GM21737 (cell line): ENCODE data around the gene DGKG.

ENCODE experiments used
- ATAC-seq: cut with Tn5 transposase; IDR thresholded peaks from one replicate; pipeline ENCODE4 v1.9.1; 2021; ENCODE audit warnings: mild to moderate bottlenecking, moderate library complexity; ENCODE audit not compliant: unreplicated experiment

The DGKG gene

DNA sequence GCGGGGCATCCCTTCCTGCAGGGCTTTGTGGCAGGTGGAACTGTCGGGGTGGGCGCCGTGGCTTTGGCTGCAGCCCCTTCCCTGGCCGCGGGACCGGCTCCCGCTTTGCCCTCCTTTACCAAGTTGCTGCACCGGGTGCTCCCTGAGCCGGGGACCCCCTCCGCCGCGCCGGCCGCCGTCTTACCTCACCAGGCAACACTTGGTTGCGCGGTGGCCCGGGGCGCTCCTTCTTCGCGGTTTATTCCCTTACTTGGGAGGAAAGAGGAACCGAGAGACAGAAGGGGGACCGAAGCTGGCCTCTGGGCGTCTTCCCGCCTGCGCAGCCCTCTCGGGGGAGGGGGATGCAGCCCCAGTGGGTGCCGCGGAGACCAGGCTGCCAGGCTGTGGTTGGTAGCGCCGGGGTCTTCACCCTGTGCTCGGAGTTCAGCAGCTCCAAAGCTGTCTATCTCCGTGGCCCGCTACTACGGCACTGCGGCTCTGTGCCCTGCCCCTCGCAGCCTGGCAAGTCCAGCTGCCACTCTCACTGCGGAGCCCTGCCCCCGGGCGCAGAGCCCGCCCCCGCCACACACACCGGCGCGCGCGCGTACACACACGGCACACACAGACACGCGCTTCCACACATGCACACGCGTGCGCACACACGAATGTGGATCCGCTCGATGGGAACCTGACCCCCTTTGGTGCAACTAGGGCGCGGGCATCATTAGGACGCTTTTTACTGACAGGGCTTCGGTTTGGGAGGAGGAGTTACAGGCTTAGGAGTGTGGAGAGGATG, at the start of gene DGKG:
TSS of gene DGKG (minus strand) at position 473 of the 775 bp plus-strand sequence. CDS start 41,775 bp downstream, outside the sequence.
- no peak for ATAC-seq

DNA sequence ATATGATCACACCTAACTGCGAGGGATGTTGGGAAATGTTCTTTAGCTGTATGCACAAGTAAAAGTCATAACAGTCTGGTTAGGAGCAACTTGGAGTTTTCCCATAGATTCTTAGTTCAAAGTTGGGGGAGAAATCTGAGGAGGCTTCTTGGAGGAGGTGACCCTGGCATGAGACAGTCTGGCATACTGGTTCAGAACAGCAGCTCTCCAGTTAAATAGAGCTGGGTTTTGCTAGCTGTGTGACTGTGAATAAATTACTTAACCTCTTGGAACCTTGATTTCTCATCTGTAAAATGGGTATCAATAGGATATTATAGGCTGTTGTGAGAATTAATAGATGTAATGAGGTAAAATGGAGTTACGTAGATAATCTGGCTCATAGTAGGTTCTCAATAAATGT, 49.1 kb upstream of the DGKG start:
- no peak for ATAC-seq

DNA sequence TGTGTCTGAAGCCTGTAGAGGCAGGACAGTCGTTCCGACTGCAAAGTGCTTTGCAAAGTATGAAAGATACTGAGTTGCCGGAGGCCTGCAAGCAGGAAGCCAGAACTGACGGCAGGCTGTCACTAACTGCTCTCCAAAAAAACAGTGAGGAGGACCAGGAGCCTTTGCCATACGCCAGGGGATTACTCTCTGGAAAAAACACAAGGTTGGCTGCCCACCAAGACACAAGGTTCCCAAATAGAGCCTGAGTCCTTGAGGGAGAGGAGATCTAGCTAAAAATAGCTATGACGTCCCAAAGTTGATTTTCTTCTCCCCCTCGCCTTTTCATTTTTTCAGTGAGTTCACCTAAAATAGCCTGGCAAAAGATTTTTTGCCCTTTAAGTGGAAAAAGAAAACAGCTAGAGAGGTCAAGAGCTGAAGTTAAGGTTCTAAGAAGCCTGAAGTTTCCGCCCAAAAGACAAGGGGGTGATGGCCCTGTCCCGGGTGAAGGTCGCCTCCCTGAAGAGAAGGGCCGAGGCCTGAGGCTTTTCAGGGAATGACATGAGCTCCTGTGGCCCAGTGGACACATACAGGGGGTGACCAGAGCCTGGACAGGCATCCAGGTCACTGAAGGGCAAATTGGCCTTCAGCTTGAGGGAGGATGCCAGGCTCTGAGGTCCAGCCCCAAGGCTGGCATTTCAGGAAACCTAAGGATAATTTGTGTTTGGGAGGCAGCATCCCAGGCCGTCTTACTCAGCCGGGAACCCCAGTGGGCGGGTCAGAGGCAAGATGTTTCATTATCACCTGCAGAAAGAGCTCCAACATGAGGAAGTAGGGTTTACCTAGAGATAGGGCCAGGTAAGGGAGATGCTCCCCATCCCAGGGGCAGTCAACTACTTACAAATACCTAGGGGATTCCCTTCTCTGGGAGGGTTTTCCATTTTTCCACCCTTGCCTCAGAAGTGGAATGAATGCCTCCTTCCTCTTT, 44.9 kb upstream of the DGKG start:
- no peak for ATAC-seq

DNA sequence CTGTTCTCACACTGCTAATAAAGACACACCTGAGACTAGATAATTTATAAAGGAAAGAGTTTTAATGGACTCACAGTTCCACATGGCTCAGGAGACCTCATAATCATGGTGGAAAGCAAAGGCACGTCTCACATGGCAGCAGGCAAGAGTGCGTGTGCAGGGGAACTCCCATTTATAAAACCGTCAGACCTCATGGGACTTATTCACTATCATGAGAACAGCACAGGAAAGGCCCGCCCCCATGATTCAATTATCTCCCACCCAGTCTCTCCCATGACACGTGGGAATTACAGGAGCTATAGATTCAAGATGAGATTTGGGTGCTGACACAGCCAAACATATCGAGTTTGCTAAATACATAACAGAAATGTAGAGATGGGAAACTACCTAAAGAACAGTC, 39.5 kb upstream of the DGKG start:
- ATAC-seq, result no peak

DNA sequence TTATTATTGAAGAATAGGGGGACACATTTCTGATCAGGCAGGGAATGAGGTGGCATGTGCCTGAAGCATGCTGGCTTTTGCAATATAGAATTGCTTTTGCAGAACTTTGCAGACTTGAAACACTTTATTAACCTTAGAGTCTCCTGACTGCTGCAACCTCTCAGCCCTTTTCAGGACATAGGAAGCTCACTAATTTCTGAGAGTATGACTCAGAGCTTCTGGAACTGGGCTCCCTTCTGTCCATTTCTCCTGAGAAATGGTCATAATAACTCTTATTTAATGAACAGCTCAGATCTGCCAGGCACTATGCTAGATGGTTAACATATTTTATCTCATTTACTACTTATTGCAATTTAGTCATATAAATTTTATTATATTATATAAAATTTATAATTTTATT, 38.6 kb upstream of the DGKG start:
- ATAC-seq, result no peak

DNA sequence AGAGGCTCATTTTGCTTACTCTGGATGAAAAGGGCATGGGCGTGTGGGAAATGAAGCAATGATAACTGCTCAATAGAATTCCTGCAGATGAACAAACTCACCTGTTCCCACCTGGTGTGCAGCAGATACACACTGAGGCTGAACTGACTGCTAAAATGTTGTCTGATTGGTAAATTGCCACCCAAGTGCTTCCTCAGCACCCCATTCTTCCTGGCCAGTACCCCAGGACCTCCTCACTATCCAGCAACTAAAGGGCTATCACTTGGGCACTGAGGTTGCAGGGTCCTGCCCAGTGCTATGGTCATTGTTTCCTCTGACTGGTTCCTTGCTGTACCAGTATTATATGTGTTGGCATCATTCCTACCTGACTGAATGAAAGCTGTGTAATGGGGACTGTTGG, 38.0 kb upstream of the DGKG start:
- ATAC-seq, result no peak

DNA sequence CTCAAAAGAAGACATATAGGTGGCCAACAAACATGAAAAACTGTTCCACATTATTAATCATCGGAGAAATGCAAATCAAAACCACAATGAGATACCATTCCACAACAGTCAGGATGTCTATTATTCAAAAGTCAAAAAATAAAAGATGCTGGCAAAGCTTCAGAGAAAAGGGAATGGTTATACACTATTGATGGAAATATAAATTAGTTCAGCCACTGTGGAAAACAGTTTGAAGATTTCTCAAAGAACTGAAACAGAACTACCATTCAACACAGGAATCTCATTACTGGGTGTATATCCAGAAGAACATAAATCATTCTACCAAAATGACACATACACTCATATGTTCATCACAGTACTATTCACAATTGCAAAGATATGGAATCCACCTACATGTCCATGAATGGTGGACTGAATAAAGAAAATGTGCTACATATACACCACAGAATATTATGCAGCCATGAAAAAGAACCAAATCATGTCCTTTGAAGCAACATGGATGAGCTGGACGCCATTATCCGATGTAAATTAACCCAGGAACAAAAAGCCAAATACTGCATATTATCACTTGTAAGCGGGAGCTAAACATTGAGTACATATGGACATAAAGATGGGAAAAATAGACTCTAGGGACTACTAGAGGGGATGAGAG, 32.7 kb upstream of the DGKG start:
- no peak for ATAC-seq

DNA sequence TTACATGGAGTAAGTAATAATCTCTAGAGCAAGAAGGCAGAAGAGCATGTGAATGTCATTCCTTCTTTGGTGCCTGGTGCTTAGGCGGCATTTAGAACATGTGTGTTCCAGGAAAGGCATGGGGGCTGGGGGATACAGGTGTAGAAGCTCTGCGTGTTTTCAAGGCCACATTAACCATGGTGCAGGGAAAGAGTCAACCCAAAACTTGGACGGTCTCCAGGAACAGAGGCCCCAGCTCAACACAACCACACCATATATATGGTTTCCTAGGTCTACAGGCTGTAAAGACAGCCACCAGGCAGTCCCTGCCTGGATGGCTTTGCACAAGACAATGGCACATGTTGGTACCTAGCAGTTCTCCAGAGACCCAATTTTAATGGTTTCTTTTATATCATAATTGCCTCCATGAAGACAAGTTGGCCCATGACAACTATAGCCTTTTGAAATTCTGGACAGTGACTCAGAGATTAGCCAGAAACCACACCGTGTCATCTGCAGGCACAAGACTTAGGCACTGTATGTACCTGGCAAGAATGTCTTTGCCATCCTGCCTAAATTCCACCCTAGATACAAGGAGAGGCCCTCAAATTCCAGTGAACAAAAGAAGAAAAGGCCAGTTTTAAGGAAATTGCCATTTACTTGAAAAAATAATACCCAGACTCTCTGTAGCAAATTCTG, 25.0 kb upstream of the DGKG start:
- ATAC-seq, result no peak

DNA sequence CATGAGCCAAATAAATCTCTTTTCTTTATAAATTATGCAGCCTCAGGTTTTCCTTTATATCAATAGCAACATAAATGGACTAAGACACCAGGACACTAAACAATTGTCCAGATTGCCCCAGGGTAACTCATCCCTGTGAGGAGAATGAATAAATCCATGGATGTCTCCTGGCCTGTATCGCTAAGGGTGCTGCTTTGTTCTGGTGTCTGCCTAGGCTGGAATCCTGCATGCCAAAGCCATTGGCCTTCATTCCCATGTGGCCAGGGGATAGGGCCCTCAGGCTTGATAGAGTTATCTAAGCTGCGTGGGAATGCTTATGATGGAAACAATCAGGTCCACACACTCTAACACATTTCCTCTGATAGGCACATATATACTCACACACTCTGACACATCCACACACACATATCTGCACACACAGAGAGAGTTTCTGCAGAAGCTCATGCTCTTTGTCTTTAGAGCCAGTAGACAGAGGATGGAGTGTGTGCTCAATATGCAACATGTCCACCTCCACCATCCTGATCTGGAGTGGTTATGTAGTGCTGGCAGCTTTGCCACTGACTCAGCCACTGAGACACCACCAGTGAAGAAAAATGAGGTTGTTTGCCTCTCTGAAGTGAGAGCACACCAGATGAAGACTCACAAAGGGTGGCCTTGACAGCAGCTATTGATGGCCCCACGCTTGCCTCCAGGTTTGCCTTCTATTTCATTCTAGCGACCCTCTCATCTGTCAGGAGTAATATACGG, 24.0 kb upstream of the DGKG start:
- no peak for ATAC-seq

DNA sequence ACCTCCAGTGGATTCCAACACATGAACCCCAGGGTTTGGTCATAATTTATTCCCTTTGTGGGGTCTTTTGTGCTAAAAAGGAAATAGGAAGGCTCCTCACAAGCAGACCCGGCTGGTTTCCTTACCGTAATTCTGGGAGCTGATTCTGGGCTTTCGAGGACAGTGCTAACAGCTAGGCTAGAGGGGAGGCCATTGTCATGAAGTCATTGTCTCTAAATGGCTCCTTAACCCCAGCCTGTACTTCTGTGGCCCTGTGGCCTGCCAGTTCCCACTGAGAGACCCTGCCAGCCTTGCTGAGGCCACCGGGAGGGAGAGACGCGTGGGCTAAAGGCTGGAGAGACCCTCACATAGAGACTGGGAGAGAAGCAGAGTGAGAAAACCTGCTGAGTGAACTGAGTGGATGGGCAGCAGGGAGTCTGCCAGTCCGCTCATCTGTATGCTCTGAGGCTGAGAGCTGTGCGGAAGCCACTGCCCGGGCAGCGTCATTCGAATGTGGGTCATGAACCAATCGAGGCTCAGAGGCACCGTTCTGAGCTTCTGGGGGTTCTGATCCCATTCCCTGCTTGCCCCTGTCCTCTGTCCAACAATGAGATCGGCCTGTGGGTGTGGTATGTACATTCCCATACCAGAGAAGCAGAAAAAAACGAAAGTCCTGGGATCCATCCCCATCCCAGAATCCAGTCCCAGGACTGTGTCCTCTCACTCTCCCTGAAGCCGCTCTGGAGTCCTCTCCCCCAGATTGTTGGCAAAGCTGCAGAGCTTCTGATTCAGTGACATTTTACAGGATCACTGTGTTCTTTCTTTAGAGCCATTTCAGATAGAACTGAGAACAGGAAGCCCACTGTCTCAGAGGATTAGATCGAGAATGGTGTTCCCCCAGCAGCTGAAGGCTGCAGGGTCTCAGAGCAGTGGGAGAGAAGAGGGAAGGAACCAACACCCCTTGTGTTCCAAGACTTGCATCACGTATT, 21.3 kb upstream of the DGKG start:
- no peak for ATAC-seq

DNA sequence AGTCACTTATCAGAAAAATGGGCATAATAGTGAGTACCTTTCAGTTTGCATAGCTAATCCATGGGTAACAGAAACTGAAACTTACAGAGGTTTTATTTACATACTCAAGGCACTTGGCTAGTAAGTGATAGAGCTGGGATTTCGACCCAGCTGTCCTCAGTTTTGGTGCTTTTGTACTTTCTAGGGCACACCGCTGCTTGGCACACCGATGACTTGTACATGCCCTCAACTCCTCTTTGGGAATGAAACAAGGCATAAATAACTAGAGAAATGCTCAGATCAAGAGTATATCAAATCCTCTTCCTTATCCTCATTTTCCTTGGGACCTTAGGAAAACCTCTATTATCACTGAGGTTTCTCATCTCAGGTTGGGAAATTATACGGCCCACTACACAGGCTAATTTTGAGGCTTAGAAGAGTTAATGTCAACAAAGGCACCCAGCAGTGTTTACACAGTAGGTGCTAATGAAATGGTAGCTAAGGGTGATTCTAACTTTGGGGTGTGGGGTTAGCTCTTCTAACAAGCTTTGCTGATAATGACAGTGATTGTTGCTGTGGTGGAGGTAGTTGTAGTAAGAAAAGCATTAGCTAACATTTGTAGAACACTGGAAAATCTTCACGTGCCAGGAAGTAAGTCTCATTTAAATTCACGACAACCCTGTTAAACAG, 20.3 kb upstream of the DGKG start:
- no peak for ATAC-seq

DNA sequence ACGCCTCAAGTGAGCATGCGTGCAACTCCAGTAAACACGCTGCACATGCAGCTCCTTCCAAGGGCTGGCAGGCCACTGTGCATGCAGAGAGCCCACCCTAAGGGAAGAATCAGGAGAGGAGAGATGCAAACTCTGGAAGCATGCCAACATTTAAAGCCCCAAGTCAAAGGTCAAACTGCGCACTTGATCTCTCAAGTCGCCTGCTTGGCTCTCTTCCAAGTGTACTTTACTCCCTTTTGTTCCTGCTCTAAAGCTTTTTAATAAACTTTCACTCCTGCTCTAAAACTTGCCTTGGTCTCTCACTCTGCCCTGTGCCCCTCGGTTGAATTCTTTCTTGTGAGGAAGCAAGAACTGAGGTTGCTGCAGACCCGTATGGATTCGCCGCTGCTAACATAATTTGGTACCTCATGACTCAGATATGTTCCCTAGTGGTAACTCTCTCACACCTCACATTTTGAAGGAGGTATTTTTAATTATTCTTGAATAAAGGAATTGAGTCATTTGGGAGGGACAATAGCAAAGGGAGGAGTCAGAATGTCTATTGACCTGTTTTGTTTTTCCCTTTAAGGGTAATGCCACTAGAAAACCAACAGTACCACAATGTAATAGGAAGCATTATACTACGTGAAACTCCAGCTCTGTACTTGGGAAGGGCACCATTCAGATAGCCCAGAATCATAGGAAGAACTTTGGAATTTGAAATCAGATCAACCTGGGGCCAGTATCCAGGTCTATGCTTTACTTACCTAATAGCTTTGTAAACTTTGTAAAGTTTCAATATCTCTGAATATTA, 19.6 kb upstream of the DGKG start:
- ATAC-seq, result no peak

DNA sequence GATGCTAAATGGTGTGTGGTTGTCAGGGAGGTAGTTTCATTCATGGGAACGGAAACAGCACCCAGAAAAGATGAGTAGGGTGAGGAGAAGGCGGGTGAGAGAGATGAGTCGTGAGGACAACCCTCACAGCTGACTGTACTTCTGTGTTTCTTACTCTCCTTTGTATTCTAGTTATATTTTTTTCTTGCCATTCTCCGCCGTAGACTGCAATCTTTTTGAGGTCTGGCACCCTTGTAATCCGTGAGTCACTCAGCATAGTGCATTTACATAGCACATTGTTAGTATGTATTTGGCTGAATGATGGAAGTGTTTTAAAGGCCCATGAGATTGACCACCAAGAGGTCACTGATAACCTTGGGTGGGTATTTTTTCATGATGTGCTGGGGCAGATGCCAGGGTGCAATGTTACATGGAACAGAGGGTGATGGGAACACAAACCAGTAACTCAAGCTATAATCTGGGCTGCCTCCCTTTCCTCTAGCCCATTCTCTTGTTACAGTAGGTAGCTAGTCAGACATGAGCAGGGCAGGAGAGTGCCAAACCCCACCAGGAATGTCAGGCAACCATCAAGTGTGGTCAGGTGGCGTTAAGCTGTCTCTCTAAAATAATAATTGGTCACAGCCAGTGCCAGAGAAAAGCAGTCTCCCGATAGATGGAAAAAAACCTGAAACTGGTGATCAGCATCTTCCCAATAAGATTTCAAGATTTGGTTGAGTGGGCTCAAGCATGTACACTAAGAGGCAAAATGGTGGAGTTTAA, 18.8 kb upstream of the DGKG start:
- ATAC-seq, result no peak

DNA sequence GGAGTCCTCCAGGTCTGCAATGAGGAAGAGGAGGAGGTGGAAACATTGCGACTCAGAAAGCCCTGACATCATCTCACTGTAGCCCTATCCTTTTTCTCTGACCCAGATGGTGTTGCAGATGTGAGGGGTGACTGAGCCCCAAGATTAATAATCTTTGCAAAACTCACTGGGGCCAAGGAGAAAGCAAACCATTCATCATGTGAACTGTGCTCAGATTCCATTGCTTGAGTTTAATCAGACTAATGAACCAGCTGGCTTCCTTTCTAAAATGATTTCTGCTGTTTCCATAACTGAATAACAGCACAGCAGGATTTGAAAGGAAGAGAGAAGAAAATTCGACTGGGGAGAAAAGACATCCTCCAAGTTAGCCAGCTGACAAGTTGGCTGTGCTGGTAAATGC, 13.4 kb upstream of the DGKG start:
- ATAC-seq, result no peak

DNA sequence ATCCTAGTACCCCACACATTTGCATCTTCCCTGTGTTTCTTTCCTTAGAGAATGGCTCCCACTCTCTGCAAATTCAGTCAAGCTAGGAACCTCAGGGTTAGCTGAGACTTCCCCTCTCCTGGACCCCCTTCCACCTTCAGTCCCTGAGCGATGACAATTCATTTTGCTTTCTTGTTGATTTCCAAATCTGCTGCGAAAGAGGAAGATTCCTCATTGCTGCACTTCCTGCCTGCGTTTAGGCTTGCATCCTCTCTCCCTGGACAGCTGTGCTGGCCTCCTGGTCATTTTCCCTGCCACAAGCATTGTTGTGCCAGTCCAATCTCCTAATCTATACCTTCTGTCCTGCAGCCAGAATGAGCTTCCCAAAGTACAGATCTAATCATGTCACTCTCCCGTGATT, 12.3 kb upstream of the DGKG start:
- no peak for ATAC-seq

DNA sequence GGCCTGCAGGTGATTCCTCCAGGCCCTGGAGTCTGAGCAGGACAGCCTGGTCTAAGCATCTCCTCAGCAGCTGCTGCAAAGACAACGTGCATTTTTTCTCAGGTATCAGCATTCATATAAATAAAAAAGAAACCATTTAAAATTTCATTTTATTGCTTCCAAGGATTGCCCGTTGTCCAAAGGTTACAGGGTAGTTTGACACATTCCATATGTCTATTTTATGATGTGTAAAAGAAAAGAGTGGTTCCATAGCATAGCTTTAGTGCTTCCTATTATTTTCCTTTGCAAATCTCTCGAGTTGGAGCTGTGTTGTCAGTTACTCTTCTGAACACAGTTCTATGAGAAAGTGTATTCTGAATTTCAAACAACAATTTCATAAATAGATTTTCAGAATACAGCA, 7.2 kb upstream of the DGKG start:
- ATAC-seq, result no peak

DNA sequence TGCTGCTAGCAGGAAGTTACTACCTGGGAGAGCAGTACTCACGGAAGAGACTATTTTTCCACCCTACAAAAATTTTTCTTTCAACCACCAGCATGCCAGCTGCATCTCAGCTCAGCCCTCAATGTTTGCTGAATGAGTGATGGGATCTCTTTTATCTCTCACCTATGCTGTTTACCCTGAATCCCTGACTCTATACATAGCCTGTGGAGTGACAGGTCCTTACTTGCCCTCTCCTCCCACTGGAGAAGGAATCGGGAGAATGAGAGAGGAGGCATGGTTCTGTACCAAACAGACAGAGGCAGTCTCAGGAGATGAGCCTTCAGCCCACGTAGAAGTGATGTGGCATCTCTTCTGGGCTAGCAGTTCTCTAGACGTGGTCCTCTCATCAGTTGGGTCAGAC, 6.7 kb upstream of the DGKG start:
- no peak for ATAC-seq
